HG03439 (cell line): Measurements from ENCODE around the gene ITCH.
A peak's percentile ranks its signal among the peaks of the same experiment; 100 is the strongest.
"Not testable (repeated sequence)": the region's sequence is repeated elsewhere in the genome, so short reads cannot be mapped to it uniquely, and the experiment has no call there.

Experiments used
- ATAC-seq: cut with Tn5 transposase; IDR thresholded peaks from one replicate; pipeline ENCODE4 v1.9.1; 2021; ENCODE audit warnings: mild to moderate bottlenecking, moderate library complexity; ENCODE audit not compliant: unreplicated experiment

The ITCH gene

DNA sequence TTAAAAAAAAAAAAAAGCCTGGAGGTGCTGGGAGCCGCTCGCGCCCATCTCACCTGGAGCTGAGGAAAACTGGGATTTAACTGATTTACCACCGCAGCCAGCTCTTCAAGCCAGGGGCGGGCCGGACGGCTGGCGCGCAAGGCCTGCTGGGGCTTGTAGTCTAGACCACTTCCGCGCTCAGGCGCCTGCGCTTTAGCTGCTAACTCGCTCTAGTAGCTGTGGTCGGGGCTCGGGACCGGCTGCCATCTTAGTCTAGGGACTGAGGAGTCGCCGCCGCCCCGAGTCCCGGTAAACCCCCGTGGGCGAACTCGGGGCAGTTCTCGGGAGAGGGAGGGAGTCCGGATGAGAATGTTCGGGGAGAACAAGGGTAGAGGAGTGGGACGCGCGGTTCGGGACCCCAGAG lies at the start of gene ITCH:
ITCH (plus strand) TSS at position 212 of the 403 bp plus-strand sequence. CDS start 30,539 bp downstream, outside the sequence.
- ATAC-seq: peak; percentile 93

DNA sequence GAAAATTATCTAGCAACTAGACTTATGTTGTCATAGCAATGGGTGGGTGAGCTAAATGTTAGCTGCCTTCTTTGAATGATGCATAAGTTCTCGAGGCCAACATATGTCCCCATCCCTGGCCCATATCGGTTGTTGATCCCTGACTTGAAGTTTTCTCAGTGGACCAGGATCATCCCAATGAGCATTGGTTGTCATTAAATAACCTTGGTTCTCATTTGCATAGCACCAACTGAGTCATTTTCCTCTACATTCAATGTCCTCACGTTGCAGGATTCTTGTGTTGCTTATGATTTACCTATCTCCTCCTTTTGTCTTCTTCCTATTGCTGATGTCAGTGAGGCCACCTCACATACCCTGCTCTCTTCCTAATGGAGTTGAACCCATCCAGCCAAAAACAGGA lies 47.8 kb upstream of the ITCH start:
- no peak for ATAC-seq

DNA sequence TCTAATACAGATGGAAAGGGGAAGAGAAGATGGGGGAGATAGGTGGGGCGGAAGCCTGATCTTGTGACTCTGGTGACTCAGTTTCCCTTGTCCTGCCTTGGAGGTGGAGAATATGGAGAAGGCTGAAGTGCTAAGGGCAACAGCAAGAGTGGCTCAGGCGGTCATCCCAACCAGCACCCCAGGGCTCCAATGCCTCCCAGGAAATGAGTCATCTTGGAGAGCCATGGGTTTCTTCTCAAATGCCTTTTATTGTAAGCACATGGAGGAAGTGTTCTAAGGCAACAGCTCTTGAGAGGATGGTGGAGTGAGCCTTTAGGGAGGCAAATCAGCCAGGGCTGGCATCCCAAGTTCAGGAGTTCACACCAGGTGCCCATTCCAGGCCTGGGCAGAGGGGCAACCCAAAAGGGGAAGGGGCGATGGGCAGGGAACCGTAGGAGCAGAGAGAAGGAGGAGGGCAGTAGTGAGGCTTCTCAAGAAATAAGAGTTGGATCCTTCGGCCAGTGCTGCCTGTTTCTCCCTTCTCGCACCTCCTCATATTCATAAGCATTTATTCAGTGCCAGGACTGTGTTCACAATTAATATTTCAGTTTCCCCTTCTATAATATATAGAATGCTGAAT lies 46.8 kb upstream of the ITCH start:
- ATAC-seq: no peak

DNA sequence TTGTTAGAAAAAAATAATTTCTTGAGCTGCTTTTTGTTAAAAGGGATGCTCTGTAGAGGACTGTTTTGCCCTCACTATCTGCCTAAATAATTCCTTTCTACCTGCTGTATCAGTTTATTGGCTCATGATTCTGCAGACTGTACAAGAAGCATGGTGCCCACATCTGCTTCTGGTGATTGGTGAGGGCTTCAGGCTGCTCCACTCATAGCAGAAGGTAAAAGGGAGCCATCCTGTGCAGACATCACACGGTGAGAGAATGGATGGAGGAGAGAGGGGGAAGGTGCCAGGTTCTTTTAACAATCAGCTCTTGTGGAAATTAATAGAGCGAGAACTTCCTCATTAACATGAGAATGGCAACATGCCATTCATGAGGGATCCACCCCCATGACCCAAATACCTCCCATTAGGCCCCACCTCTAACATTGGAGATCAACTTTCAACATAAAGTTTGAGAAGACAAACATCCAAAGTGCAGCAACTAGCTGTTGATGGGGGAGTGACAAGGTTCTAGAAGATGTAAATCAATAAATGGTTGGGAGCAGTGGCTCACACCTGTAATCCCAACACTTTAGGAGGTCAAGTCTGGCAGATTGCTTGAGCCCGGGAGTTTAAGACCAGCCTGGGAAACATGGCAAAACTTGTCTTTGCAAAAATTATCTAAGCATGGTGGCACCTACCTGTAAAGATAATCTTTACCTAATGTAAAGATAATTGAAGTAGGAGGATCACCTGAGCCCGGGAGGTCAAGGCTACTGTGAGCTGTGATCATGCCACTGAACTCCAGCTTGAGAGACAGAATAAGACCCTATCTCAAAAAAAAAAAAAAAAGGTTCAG lies 44.2 kb upstream of the ITCH start:
- no peak for ATAC-seq

DNA sequence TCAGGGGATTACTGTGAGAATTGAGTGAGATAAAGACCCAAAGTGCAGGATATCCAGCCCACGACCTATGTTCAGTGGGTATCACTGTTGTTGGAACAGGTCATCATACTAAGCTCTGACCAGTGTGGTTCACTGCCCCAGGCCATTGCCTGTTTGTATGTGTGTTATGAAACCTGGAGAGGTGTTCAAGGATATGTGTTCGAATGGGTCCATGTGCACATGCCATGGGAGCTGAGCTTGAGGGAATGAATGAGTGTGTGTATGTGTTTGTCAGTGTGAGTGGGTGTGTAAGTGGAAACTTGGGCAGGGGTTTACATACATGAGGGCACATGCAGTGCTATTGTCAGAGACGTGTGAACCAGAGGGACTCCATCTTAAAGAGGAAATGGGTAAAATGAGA lies 42.2 kb upstream of the ITCH start:
- no peak for ATAC-seq

DNA sequence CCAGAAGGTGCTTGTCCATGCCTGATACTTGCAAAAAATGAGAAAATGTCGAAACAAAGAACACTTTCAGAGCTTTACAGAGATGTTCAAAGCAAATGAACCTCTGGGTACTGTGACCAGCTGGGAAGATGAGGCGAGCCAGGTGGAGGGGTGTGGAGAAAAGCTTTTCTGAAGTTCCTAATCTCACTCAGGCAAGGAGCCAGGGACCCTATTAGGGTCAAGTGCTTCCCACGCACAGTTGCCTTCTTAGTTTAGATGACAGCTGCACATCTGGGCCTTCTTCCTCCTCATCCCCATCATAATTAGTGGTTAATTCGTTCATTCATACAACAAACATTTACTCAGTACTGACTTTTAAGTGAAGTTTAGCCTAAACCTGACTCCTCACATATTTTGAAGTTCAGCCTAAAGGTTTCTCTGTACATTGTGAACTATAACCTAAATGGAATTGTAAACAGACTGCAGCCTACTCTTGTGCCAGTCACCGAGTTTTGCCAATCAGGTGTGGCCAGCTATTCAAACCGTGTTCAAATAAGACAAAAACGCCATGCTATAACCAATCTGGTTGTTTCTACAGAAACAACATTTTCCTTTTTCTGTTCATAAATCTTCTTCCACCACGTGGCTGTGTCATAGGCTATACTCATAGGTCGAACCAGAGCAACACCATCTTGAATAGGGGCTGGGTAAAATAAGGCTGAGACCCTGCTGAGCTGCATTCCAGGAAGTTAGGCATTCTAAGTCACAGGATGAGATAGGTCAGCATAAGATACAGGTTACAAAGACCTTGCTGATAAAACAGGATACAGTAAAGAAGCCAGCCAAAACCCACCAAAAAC lies 40.6 kb upstream of the ITCH start:
- no peak for ATAC-seq

DNA sequence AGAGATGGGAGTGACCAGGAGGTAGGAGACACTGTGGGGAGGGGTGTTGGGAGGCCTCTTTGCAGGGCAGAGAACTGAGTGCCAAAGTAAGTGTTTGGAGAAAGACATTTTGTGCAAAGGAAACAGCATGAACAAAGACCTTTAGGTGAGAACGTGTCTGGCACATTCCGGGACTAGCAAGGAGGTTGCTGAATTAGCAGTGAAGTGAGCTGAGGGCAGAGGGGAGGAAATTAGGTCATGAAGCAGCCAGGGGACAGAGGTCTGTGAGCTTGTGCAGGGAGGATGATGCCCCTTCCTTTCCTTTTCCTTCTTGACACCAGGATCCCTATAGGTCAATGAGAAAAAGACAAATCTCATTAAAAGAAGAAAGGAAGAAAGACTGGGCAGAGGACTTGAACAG lies 38.5 kb upstream of the ITCH start:
- ATAC-seq: no peak

DNA sequence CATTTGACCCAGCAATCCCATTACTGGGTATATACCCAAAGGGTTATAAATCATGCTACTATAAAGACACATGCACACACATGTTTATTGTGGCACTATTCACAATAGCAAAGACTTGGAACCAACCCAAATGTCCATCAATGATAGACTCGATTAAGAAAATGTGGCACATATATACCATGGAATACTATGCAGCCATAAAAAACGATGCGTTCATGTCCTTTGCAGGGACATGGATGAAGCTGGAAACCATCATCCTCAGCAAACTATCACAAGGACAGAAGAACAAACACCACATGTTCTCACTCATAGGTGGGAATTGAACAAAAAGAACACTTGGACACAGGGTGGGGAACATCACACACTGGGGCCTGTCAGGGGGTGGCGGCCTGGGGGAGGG lies 34.9 kb upstream of the ITCH start:
- not testable (repeated sequence) for ATAC-seq

DNA sequence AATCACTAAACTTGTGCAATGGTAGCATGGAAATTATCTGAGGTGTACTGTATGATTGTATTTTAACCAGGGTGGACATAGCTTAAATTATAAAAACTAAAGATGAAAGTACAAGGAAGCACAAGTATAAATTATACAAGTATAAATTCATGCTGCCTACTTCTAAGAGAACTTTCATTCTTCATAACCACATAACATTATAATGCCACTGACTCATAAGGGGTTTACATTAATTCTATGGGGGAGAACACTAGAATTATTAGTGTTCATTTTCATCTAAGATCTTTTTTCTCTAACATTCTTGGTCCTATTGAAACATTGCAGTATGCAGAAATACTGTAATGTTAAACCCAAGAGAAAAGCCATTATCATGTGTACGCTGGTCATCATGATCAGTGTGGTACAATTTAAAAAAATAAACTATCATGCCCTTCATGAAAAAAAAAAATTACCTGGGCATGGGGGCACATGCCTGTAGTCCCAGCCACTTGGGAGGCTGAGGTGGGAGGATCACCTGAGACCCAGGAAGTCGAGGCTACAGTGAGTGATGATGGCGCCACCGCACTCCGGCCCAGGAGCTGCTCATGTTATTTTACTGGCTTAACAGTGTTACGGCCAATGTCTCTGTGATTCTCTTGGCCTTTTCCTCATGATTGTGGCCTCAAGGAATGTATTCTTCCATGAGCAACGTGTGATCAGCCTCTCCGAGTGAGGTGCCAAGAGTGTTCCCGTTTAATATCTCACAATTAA lies 34.0 kb upstream of the ITCH start:
- no peak for ATAC-seq

DNA sequence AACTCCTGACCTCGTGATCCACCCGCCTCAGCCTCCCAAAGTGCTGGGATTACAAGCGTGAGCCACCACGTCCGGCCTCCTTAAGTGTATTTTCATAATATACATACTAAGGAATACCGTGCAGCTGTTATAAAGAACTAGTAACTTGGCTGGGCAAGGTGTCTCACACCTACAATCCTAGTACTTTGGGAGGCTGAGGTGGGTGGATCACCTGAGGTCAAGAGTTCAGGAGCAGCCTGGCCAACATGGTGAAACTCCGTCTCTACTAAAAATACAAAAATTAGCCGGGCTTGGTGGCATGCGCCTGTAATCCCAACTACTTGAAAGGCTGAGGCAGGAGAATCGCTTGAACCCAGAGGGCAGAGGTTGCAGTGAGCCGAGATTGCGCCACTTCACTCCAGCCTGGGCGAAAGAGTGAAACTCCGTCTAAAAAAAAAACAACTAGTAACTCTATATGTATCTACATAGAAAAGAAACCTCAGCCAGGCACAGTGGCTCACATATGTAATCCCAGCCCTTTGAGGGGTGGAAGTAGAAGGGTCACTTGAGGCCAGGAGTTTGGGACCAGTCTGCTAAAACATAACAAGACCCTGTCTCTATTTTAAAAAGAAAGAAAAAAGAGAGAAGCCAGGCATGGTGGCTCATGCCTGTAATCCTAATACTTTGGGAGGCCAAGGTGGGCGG lies 32.1 kb upstream of the ITCH start:
- not testable (repeated sequence) for ATAC-seq

DNA sequence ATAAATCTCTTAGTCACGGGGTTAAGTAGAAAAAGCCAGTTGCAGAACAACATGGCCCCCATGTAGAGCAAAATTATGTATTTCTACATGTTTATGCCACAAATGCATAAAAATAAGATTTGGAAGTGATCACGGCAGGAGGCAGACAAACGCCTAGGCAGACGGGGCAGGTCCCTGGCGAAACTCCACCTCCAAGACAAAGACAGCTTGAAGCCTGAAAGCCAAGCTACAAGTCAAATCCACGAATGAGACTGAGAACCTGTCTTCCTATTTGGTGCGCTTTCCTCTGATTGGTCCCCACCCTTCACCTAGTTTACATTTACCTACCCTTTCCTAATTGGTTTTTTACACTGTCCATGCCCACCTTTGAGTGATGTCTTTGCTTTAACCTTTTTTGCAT lies 31.2 kb upstream of the ITCH start:
- ATAC-seq: no peak

DNA sequence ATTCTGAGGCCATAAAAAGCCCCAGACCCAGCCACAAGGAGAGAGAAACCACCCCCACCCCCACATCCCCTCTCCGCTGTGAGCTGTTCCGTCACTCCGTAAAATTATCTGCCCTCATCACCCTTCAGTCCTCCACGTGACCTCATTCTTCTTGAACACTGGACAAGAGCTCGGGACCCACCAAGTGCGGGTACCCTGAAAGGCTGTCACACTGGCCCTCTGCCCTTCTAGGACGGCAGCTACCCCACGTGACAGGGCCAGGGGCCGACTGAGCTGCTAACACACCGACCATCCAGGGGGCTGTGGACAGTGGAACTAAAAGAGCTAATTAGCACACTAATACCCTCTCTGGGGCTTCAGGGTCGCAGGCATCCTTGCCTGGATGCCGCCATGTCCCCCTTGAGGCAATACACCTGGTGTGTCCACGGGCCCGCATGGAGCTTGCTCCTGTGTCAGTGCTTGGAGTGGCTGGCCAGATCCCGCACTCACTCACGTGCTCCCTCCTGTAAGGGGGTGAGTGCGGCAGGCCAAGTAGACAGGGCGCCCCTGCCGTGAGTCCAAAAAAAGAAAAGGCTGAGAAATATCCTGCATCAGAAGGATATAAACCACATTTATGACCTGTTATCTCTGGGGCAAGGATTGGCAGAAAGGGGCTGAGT lies 30.7 kb upstream of the ITCH start:
- ATAC-seq: no peak

DNA sequence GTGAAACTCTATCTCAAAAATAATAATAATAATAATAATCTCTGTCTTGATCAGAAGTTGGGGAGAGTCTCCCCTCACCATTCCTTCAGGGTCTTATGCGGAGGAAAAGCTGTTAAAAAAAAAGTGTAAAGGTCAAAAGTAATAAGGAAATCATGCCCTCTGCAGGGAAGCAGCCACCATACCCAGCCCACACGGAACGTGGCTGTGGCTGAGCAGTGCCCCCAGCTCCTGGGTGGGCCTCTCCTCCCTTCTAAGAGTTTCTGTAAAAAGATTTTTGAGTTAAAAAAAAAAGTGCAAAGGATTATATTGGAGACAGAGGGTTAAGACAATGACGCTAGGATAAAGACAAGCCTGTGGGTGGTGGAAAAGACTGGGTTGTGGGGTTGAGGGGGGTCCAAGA lies 29.3 kb upstream of the ITCH start:
- no peak for ATAC-seq

DNA sequence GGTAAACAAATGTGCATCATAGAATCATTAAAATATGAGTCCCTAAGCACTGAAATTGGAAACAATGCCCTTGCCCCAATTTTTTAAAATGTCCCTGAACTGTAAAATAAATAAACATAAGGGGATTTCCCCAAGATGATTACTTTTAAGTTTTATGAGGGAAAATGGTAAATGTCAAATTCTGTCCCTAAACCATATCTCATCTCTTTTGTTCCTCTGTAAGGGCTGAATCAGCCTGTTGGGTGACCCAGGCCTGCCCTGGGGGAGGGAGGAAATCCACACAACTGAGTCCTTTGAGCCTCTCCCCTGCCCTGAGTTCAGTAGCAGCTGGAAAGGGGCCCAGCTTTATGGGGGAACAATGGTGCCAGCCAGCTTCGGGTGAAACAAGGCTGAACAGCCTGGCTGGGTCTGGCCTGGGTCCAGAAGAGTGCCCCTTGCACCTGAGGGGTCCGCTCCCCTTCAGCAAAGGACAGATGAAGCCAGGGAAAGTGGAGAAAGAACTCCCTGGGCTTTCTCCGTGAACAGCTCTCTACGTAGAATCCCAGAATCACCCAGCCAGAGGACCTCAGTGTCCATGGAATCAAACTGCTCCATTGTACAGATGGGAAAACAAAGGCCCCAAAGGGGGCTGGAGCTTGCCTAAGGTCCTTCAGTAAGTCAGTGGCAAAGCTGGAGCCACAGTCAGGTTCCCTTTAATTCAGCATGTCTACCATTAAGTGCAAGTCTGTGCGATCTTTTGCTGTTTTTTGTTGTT lies 28.2 kb upstream of the ITCH start:
- no peak for ATAC-seq

DNA sequence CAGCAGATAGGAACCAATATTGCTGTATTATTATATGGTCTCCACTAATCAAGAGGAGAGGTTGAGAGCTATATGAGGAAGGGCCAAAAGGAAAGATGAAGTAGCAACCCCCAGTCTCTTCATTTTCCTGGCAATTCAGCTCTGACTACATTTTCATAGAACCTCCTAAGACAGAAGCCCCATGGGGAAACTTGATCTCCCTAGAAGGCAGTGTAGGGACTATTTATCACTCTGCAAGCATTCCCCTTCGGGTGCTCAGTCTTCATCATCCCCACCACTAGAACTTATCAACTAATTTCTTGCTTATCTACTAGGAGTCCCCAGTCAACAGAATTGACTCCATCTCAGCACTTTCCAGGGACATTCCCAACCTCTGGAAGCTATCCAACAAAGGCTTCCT lies 25.5 kb upstream of the ITCH start:
- ATAC-seq: no peak

DNA sequence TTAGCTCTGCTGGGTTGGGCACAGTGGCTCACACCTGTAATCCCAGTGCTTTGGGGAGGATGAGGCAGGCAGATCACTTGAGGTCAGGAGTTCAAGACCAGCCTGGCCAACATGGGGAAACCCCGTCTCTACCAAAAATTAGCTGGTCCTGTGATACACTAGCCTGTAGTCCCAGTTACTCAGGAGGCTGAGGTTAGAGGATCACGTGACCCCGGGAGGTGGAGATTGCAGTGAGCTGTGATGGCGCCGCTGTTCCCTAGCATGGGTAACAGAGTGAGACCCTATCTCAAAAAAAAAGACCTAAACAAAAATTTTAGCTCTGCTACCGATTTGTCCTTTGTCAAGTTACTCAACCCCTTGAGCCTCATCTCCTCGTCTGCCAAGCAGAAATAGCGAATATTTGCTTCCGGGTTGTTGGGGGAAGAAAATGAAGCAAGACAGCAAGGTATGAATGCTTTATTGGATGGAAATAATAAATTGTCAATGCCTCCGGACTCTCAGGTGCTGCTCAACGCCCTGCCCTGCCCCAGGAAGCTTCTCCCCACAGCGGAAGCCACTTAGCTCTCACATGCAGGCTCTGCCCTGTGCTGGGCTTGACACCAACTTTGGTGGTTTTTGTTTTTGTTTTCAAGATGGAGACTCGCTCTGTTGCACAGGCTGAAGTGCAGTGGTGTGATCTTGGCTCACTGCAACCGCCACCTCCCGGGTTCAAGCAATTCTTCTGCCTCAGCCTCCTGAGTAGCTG lies 24.9 kb upstream of the ITCH start:
- ATAC-seq: peak; percentile 70

DNA sequence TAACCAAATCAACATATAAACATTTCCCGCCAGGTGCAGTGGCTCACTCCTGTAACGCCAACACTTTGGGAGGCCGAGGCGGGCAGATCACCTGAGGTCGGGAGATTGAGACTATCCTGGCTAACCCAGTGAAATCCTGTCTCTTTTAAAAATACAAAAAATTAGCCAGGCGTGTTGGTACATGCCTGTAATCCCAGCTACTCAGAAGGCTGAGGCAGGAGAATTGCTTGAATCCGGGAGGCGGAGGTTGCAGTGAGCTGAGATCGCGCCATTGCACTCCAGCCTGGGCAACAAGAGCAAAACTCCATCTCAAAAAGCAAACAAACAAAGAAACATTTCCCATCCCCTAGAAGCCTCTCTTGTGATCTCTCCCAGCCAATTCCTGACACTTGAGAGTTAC lies 22.3 kb upstream of the ITCH start:
- not testable (repeated sequence) for ATAC-seq

DNA sequence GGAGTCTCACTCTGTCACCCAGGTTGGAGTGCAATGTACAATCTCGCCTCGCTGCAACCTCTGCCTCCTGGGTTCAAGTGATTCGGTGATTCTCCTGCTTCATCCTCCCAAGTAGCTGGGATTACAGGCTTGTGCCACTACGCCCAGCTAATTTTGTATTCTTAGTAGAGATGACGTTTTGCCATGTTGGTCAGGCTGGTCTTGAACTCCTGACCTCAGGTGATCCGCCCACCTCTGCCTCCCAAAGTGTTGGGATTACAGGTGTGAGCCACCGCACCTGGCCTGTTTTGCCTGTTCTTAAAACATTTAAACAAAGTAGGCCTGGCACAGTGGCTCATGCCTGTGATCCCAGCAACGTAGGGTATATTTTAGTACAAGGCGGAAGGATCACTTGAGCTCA lies 21.9 kb upstream of the ITCH start:
- ATAC-seq: not testable (repeated sequence)
